Activated CD4-positive, alpha-beta T cell treated with anti-CD3 and anti-CD28 coated beads, Interleukin-2, amount 50 U/mL, for 1 hour (primary cell): ENCODE results near the gene ZNF680.
"Not testable (repeated sequence)": the region's sequence is repeated elsewhere in the genome, so short reads cannot be mapped to it uniquely, and the experiment has no call there.

Experiments used
- DNase-seq: peaks from one replicate; pipeline ENCODE4 v3.0.0-alpha.2; 2020

Gene ZNF680

GRCh38 chr7:64554188-64554587 lies 8.7 kb downstream of the ZNF680 start:
- DNase-seq, result not testable (repeated sequence)

GRCh38 chr7:64551375-64552142 lies 11.3 kb downstream of the ZNF680 start:
- no peak for DNase-seq

- DNase-seq, result no peak
Measured at GRCh38 chr7:64544010-64544409, 18.9 kb downstream of the ZNF680 start.

GRCh38 chr7:64541438-64542359 lies 21.2 kb downstream of the ZNF680 start:
- no peak for DNase-seq

GRCh38 chr7:64533756-64534155 lies 29.1 kb downstream of the ZNF680 start:
- no peak for DNase-seq

- DNase-seq, result no peak
Measured at GRCh38 chr7:64528770-64529169, 34.1 kb downstream of the ZNF680 start.

GRCh38 chr7:64521409-64521984 lies 41.4 kb downstream of the ZNF680 start:
- no peak for DNase-seq

- no peak for DNase-seq
Measured at GRCh38 chr7:64516451-64516850, 46.4 kb downstream of the ZNF680 start.

- DNase-seq, result no peak
Measured at GRCh38 chr7:64515781-64516180, 47.1 kb downstream of the ZNF680 start.

GRCh38 chr7:64515330-64515729 lies 47.5 kb downstream of the ZNF680 start:
- no peak for DNase-seq

GRCh38 chr7:64509583-64509982 lies 53.3 kb downstream of the ZNF680 start:
- no peak for DNase-seq

GRCh38 chr7:64504581-64505120 lies 58.2 kb downstream of the ZNF680 start:
- DNase-seq, result no peak

GRCh38 chr7:64498270-64498669 lies 64.6 kb downstream of the ZNF680 start:
- DNase-seq, result no peak

GRCh38 chr7:64494912-64495461 lies 67.9 kb downstream of the ZNF680 start:
- no peak for DNase-seq

- no peak for DNase-seq
Measured at GRCh38 chr7:64485623-64486022, 77.2 kb downstream of the ZNF680 start.
